ENCODE measurements around the gene ITPA. TPM values are rescaled to one million over a fixed set of nuclear protein-coding genes. Genes with fewer than 3 reads are reported as not detected.

ITPA gene
- total and polyA plus RNA-seq, 2 experiments from 2014 or later, result 57.5 to 81.7 TPM

GRCh38 chr20:3255728-3256127 is 46.4 kb downstream of the ITPA start:
- Histone ChIP-seq H2AFZ (no peak overlapping the region), H4K20me1 (replicated peaks; ENCODE audit: insufficient read depth) (no peaks in the 10 kb centered on the region), H3K79me2 (replicated peaks; ENCODE audit: insufficient read depth) (no peaks in the 10 kb centered on the region), H3K27ac (ENCODE audit: low read depth) (no peak overlapping the region), H3K27me3 (ENCODE audit: insufficient read depth) (no peaks in the 10 kb centered on the region), H3K4me2 (no peak overlapping the region), H3K9me2 (ENCODE audit: insufficient read depth) (no peaks in the 10 kb centered on the region), H3K4me3 (no peak overlapping the region), H3K4me1 (ENCODE audit: insufficient read depth) (no peaks in the 10 kb centered on the region), H3K36me3 (ENCODE audit: insufficient read depth) (no peaks in the 10 kb centered on the region), H3F3A (replicated peaks; ENCODE audit: low read depth) (no peaks in the 10 kb centered on the region)
- Mint-ChIP-seq H3K4me3 (no peak overlapping the region), H3K4me1 (no peaks in the 10 kb centered on the region), H3K27ac (no peak overlapping the region), H3K9me3 (no peaks in the 10 kb centered on the region), H3K36me3 (ENCODE audit: low read depth) (no peaks in the 10 kb centered on the region; the same call in 2 of the 3 replicates), H3K27me3 (ENCODE audit: insufficient read depth, low read depth, poor library complexity) (peaks cover 7% of the 10 kb centered on the region)
- TF ChIP-seq ZNF114 (CRISPR knock-in tag; IDR thresholded peaks at IDR 0.05), result no peak
- no peak for TF ChIP-seq CREB1 (CRISPR knock-in tag; IDR thresholded peaks at IDR 0.05; ENCODE audit: low read depth)
- no peak for TF ChIP-seq CTCF (conservative IDR thresholded peaks at IDR 0.05; ENCODE audit: low read depth in 2 of 2)
- no peak for TF ChIP-seq EZH2 (IDR thresholded peaks at IDR 0.05; ENCODE audit: low read depth, unreplicated experiment)
- no peak for TF ChIP-seq EZH2phosphoT487 (IDR thresholded peaks at IDR 0.05; ENCODE audit: unreplicated experiment)
- TF ChIP-seq POLR2AphosphoS5 (IDR thresholded peaks at IDR 0.05; ENCODE audit: low read depth), result no peak
- no peak for TF ChIP-seq NANOG (IDR thresholded peaks at IDR 0.05; ENCODE audit: borderline replicate concordance)
- no peak for TF ChIP-seq ZNF331 (CRISPR knock-in tag; IDR thresholded peaks at IDR 0.05; ENCODE audit: low read depth)
- TF ChIP-seq ETS1 (IDR thresholded peaks at IDR 0.05), result no peak
- no peak for TF ChIP-seq REST (IDR thresholded peaks at IDR 0.05; ENCODE audit: unreplicated experiment)
- TF ChIP-seq ZNF462 (CRISPR knock-in tag; IDR thresholded peaks at IDR 0.05), result no peak
- TF ChIP-seq STAT1 (IDR thresholded peaks at IDR 0.05; ENCODE audit: unreplicated experiment), result no peak
- no peak for TF ChIP-seq JUNB (IDR thresholded peaks at IDR 0.05; ENCODE audit: unreplicated experiment)
- DNase-seq (ENCODE audit: low spot score) (no peak), ATAC-seq (no peak)

Measured in GM23338 (cell line).